H9 (cell line): Measurements from ENCODE around the gene MYCN. TPM values are rescaled to one million over a fixed set of nuclear protein-coding genes. Genes with fewer than 3 reads are reported as not detected.

Source experiments
- DNase-seq: peaks from one replicate; pipeline ENCODE4 v3.0.0-alpha.2; 2017
- H2AFZ ChIP-seq: one replicate; pipeline ENCODE4 v1.6.1; 2013; ENCODE audit warnings: mild to moderate bottlenecking, low read length, control low read depth, moderate library complexity
- H2AK5ac ChIP-seq: 2 replicates; pipeline ENCODE4 v1.6.1; 2013; ENCODE audit warnings: low read length, control low read depth, mixed read lengths; ENCODE audit not compliant: insufficient read length
- H2BK120ac ChIP-seq: one replicate; pipeline ENCODE4 v1.6.1; 2013; ENCODE audit warnings: low read depth, mild to moderate bottlenecking, low read length, control low read depth, inconsistent platforms; ENCODE audit not compliant: poor library complexity, severe bottlenecking
- H2BK12ac ChIP-seq: 2 replicates; pipeline ENCODE4 v1.6.1; 2013; ENCODE audit warnings: low read length, control low read depth, mixed read lengths, low read depth; ENCODE audit not compliant: insufficient read length
- H2BK15ac ChIP-seq: 2 replicates; pipeline ENCODE4 v1.6.1; 2013; ENCODE audit warnings: low read depth, low read length, control low read depth
- H2BK20ac ChIP-seq: one replicate; pipeline ENCODE4 v1.6.1; 2013; ENCODE audit warnings: low read depth, mild to moderate bottlenecking, low read length, control low read depth, inconsistent platforms; ENCODE audit not compliant: poor library complexity, severe bottlenecking
- H2BK5ac ChIP-seq: 2 replicates; pipeline ENCODE4 v1.6.1; 2013; ENCODE audit warnings: low read length, control low read depth, mixed read lengths; ENCODE audit not compliant: insufficient read length
- H3K14ac ChIP-seq: 2 replicates; pipeline ENCODE4 v1.6.1; 2013; ENCODE audit warnings: low read length, control low read depth; ENCODE audit not compliant: insufficient read depth
- H3K18ac ChIP-seq: 2 replicates; pipeline ENCODE4 v1.6.1; 2013; ENCODE audit warnings: low read depth, mild to moderate bottlenecking, mixed read lengths, low read length, control low read depth; ENCODE audit not compliant: insufficient read length
- H3K23ac ChIP-seq: 2 replicates; pipeline ENCODE4 v1.6.1; 2013; ENCODE audit warnings: low read length, control low read depth, mixed read lengths, low read depth; ENCODE audit not compliant: insufficient read length
- H3K23me2 ChIP-seq: 2 replicates; pipeline ENCODE4 v1.6.1; 2013; ENCODE audit warnings: low read depth, mild to moderate bottlenecking, mixed read lengths, low read length, control low read depth; ENCODE audit not compliant: insufficient read length, poor library complexity, severe bottlenecking
- H3K27ac ChIP-seq: 2 replicates; pipeline ENCODE4 v1.5.1; 2013; ENCODE audit warnings: low read length, control low read depth, mixed read lengths, low read depth; ENCODE audit not compliant: insufficient read length
- H3K27me3 ChIP-seq: 2 replicates; pipeline ENCODE4 v1.6.1; 2013; ENCODE audit warnings: low read length, control low read depth, inconsistent platforms; ENCODE audit not compliant: insufficient read depth
- H3K4ac ChIP-seq: 2 replicates; pipeline ENCODE4 v1.6.1; 2013; ENCODE audit warnings: low read depth, mild to moderate bottlenecking, control low read depth, inconsistent platforms, low read length, moderate library complexity
- H3K4me1 ChIP-seq: 2 replicates; pipeline ENCODE4 v1.6.1; 2013; ENCODE audit warnings: low read length, control low read depth, inconsistent platforms; ENCODE audit not compliant: insufficient read depth
- H3K4me2 ChIP-seq: 2 replicates; pipeline ENCODE4 v1.6.1; 2013; ENCODE audit warnings: low read length, control low read depth, mixed read lengths; ENCODE audit not compliant: insufficient read length, insufficient read depth
- H3K56ac ChIP-seq: 2 replicates; pipeline ENCODE4 v1.6.1; 2013; ENCODE audit warnings: low read depth, mild to moderate bottlenecking, mixed read lengths, low read length, control low read depth; ENCODE audit not compliant: insufficient read length
- H3K79me1 ChIP-seq: 2 replicates; pipeline ENCODE4 v1.6.1; 2013; ENCODE audit warnings: low read depth, mild to moderate bottlenecking, moderate library complexity, low read length, control low read depth, inconsistent platforms; ENCODE audit not compliant: insufficient read depth, poor library complexity, severe bottlenecking
- H3K79me2 ChIP-seq: 2 replicates; pipeline ENCODE4 v1.6.1; 2013; ENCODE audit warnings: low read length, control low read depth, inconsistent platforms; ENCODE audit not compliant: insufficient read depth
- H3K9ac ChIP-seq: 2 replicates; pipeline ENCODE4 v1.6.1; 2013; ENCODE audit warnings: low read length, control low read depth, mixed read lengths; ENCODE audit not compliant: insufficient read length; ENCODE audit errors: extremely low read depth
- H3K9me3 ChIP-seq: one replicate; pipeline ENCODE4 v1.6.1; 2013; ENCODE audit warnings: low read depth, low read length, inconsistent platforms; ENCODE audit not compliant: control insufficient read depth
- H3T11ph ChIP-seq: one replicate; pipeline ENCODE4 v1.6.1; 2013; ENCODE audit warnings: mild to moderate bottlenecking, low read length, control low read depth, inconsistent platforms
- H4K20me1 ChIP-seq: one replicate; pipeline ENCODE4 v1.6.1; 2013; ENCODE audit not compliant: control insufficient read depth, insufficient read length, insufficient read depth
- H4K5ac ChIP-seq: 2 replicates; pipeline ENCODE4 v1.6.1; 2013; ENCODE audit warnings: low read depth, mild to moderate bottlenecking, mixed read lengths, low read length, control low read depth; ENCODE audit not compliant: insufficient read length
- H4K8ac ChIP-seq: replicated peaks from 2 replicates; pipeline ENCODE4 v1.6.1; 2013; ENCODE audit warnings: low read length, control low read depth, mixed read lengths, low read depth; ENCODE audit not compliant: insufficient read length
- H4K91ac ChIP-seq: 2 replicates; pipeline ENCODE4 v1.6.1; 2013; ENCODE audit warnings: low read depth, mild to moderate bottlenecking, moderate library complexity, mixed read lengths, low read length, control low read depth; ENCODE audit not compliant: insufficient read length
- H3K27ac Mint-ChIP-seq, 3 experiments: 2 replicates in 2 of 3; 3 replicates in 1 of 3; pipeline ENCODE4 v1.8.0; 2020 to 2021; ENCODE audit warnings: mixed read lengths in 3 of 3, mild to moderate bottlenecking in 1 of 3, moderate library complexity in 1 of 3
- H3K27me3 Mint-ChIP-seq: 2 replicates; pipeline ENCODE4 v1.8.0; 2021; ENCODE audit warnings: low read depth, mild to moderate bottlenecking, moderate library complexity, mixed read lengths
- H3K36me3 Mint-ChIP-seq, 3 experiments: 2 replicates in 2 of 3; 3 replicates in 1 of 3; pipeline ENCODE4 v1.8.0; 2020 to 2021; ENCODE audit warnings: low read depth in 3 of 3, mixed read lengths in 3 of 3; ENCODE audit not compliant: insufficient read depth in 1 of 3
- H3K4me1 Mint-ChIP-seq, 2 experiments: 2 replicates each; pipeline ENCODE4 v1.8.0; 2020; ENCODE audit warnings: mixed read lengths in 2 of 2
- H3K4me3 Mint-ChIP-seq, 2 experiments: 2 replicates in 1 of 2; 3 replicates in 1 of 2; pipeline ENCODE4 v1.8.0; 2020 to 2021; ENCODE audit warnings: mild to moderate bottlenecking in 2 of 2, mixed read lengths in 2 of 2, moderate library complexity in 1 of 2
- H3K9me3 Mint-ChIP-seq, 2 experiments: 2 replicates in 1 of 2; 3 replicates in 1 of 2; pipeline ENCODE4 v1.8.0; 2020; ENCODE audit warnings: mild to moderate bottlenecking in 2 of 2, mixed read lengths in 2 of 2, moderate library complexity in 1 of 2
- WGBS: extraction: QIAGEN DNeasy Blood & Tissue Kit; methylation state at CpG from one replicate; pipeline ENCODE4 v1.1.7; 2013; ENCODE audit warnings: missing lambda C conversion rate, low lambda C conversion rate, mixed read lengths; ENCODE audit not compliant: insufficient read length; ENCODE audit errors: extremely low coverage; 5-methylcytosine and 5-hydroxymethylcytosine counted together
- total RNA-seq: library from RNA; stranded (reverse); gene quantifications from 2 replicates; pipeline ENCODE4 v1.2.1, GENCODE V29; 2021
- TF ChIP-seq, protein P1 (sequence below): fragments of 200-600 bp; sonication (generic); conservative IDR thresholded peaks from 3 replicates; pipeline ENCODE4 v1.8.0; 2021; ENCODE audit warnings: antibody characterized with exemption, mild to moderate bottlenecking

MYCN gene
- total RNA-seq, 1 experiment from 2014 or later: 100.0 TPM

DNA sequence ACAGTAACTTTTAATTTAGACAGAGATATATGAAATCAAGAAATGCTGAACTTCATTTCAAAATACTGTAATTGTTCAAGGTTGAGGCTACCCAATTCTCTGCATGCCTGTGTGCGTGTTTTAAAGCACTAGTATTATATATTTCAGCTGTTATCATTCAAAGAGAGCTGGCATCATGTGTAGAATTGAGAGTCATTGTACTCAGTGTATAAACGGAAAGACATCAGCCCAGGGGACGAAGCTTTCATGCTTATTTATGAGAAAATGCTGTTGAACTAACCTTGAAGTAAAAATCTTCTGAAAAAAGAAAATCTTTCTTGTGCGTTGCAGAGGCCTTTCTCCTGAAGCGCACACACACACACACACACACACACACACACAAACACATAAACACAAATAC is 48.4 kb downstream of the MYCN start:
- H4K20me1 ChIP-seq: peaks cover 3% of the 10 kb centered on the region
- H2BK15ac ChIP-seq: no peak overlapping the region
- WGBS: no CpG with 5 or more reads among the region's 5 CpGs
- no peak overlapping the region for H3K18ac ChIP-seq
- TF ChIP-seq, protein P1, sequence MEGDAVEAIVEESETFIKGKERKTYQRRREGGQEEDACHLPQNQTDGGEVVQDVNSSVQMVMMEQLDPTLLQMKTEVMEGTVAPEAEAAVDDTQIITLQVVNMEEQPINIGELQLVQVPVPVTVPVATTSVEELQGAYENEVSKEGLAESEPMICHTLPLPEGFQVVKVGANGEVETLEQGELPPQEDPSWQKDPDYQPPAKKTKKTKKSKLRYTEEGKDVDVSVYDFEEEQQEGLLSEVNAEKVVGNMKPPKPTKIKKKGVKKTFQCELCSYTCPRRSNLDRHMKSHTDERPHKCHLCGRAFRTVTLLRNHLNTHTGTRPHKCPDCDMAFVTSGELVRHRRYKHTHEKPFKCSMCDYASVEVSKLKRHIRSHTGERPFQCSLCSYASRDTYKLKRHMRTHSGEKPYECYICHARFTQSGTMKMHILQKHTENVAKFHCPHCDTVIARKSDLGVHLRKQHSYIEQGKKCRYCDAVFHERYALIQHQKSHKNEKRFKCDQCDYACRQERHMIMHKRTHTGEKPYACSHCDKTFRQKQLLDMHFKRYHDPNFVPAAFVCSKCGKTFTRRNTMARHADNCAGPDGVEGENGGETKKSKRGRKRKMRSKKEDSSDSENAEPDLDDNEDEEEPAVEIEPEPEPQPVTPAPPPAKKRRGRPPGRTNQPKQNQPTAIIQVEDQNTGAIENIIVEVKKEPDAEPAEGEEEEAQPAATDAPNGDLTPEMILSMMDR: no peak
- H3K79me2 ChIP-seq: no peaks in the 10 kb centered on the region
- H3K56ac ChIP-seq: no peak overlapping the region
- H3K9me3 ChIP-seq: no peaks in the 10 kb centered on the region
- H2BK12ac ChIP-seq: no peak overlapping the region
- Mint-ChIP-seq H3K4me3 (no peak overlapping the region), H3K36me3 (no peaks in the 10 kb centered on the region), H3K4me1 (peaks cover 36 to 37% of the 10 kb centered on the region in 2 experiments), H3K27me3 (peaks cover 3% of the 10 kb centered on the region), H3K9me3 (no peaks in the 10 kb centered on the region), H3K27ac (no peak overlapping the region)
- no peaks in the 10 kb centered on the region for H3K79me1 ChIP-seq
- no peaks in the 10 kb centered on the region for H3K23me2 ChIP-seq
- no peak overlapping the region for H2BK120ac ChIP-seq
- no peak overlapping the region for H3K4me2 ChIP-seq
- no peak overlapping the region for H2BK5ac ChIP-seq
- no peak overlapping the region for H3T11ph ChIP-seq
- H4K91ac ChIP-seq: no peak overlapping the region
- H2AFZ ChIP-seq: no peak overlapping the region
- no peak overlapping the region for H4K8ac ChIP-seq
- no peak overlapping the region for H3K9ac ChIP-seq
- no peak overlapping the region for H3K4ac ChIP-seq
- H2BK20ac ChIP-seq: no peak overlapping the region
- no peak overlapping the region for H3K23ac ChIP-seq
- no peak overlapping the region for H3K14ac ChIP-seq
- DNase-seq: no peak
- H3K27me3 ChIP-seq: no peaks in the 10 kb centered on the region
- peaks cover 12% of the 10 kb centered on the region for H3K4me1 ChIP-seq
- no peak overlapping the region for H3K27ac ChIP-seq
- no peak overlapping the region for H2AK5ac ChIP-seq
- no peak overlapping the region for H4K5ac ChIP-seq
